OCI-LY3 (cell line): Measurements from ENCODE around the gene LAPTM5.

Experiments used
- H2AFZ ChIP-seq: fragments of 200-600, 300-600 bp; shearing (Covaris generic); 2 replicates; pipeline ENCODE4 v1.6.0; 2014; ENCODE audit warnings: antibody characterized with exemption, low read depth, low read length
- H3K27ac ChIP-seq: fragments of 200-600, 300-600 bp; sonication (generic); 2 replicates; pipeline ENCODE4 v1.5.1; 2014; ENCODE audit warnings: mild to moderate bottlenecking, low read length, moderate library complexity, mixed read lengths
- H3K27me3 ChIP-seq: fragments of 200-600, 300-600 bp; sonication (generic); 2 replicates; pipeline ENCODE4 v1.6.1; 2014; ENCODE audit warnings: low read depth, low read length, mixed read lengths
- H3K36me3 ChIP-seq: fragments of 200-600, 300-600 bp; sonication (generic); replicated peaks from 2 replicates; pipeline ENCODE3; 2014; ENCODE audit warnings: low read depth, low read length, mixed read lengths
- H3K4me1 ChIP-seq: fragments of 300-600, 200-600 bp; sonication (generic); 2 replicates; pipeline ENCODE4 v1.6.1; 2014; ENCODE audit warnings: low read length, mixed read lengths
- H3K4me2 ChIP-seq: fragments of 200-600, 300-600 bp; sonication (generic); 2 replicates; pipeline ENCODE4 v1.6.1; 2014; ENCODE audit warnings: low read length, mixed read lengths
- H3K4me3 ChIP-seq: fragments of 300-600, 200-600 bp; sonication (generic); 2 replicates; pipeline ENCODE4 v1.5.1; 2014; ENCODE audit warnings: antibody characterized with exemption, mild to moderate bottlenecking, low read length, moderate library complexity
- H3K79me2 ChIP-seq: fragments of 300-600, 200-600 bp; shearing (Covaris generic); 2 replicates; pipeline ENCODE4 v1.6.1; 2014; ENCODE audit warnings: mild to moderate bottlenecking, low read length, mixed read lengths
- H3K9ac ChIP-seq: fragments of 300-600, 200-600 bp; shearing (Covaris generic); 2 replicates; pipeline ENCODE4 v1.6.0; 2014; ENCODE audit warnings: mild to moderate bottlenecking, low read length, moderate library complexity
- H3K9me3 ChIP-seq: fragments of 200-600, 300-600 bp; shearing (Covaris generic); 2 replicates; pipeline ENCODE4 v1.6.1; 2014; ENCODE audit warnings: low read length, mixed read lengths; ENCODE audit not compliant: insufficient read depth
- H4K20me1 ChIP-seq: fragments of 200-600, 300-600 bp; sonication (generic); 2 replicates; pipeline ENCODE4 v1.6.1; 2016; ENCODE audit warnings: low read length, mixed read lengths; ENCODE audit not compliant: insufficient read depth
- EZH2phosphoT487 ChIP-seq: fragments of 200-600 bp; shearing (Covaris generic); IDR thresholded peaks from 2 replicates; pipeline ENCODE4 v1.6.1; 2018; ENCODE audit warnings: antibody characterized with exemption, mixed run types, low read depth
- TF ChIP-seq, protein P1 (sequence below): fragments of 200-600, 300-600 bp; sonication (generic); IDR thresholded peaks from 2 replicates; pipeline ENCODE4 v1.5.1; 2014; ENCODE audit warnings: antibody characterized with exemption, low read length, low read depth

LAPTM5 gene

GRCh38 chr1:30694280-30695175 lies 63.0 kb downstream of the LAPTM5 start:
- H4K20me1 ChIP-seq, result no peaks in the 10 kb centered on the region
- no peak overlapping the region for H3K4me3 ChIP-seq
- no peak overlapping the region for H3K4me2 ChIP-seq
- H3K4me1 ChIP-seq, result peaks cover 24% of the 10 kb centered on the region
- H3K27ac ChIP-seq, result no peak overlapping the region
- no peaks in the 10 kb centered on the region for H3K9me3 ChIP-seq
- no peaks in the 10 kb centered on the region for H3K79me2 ChIP-seq
- TF ChIP-seq EZH2phosphoT487, result no peak
- TF ChIP-seq, protein P1, sequence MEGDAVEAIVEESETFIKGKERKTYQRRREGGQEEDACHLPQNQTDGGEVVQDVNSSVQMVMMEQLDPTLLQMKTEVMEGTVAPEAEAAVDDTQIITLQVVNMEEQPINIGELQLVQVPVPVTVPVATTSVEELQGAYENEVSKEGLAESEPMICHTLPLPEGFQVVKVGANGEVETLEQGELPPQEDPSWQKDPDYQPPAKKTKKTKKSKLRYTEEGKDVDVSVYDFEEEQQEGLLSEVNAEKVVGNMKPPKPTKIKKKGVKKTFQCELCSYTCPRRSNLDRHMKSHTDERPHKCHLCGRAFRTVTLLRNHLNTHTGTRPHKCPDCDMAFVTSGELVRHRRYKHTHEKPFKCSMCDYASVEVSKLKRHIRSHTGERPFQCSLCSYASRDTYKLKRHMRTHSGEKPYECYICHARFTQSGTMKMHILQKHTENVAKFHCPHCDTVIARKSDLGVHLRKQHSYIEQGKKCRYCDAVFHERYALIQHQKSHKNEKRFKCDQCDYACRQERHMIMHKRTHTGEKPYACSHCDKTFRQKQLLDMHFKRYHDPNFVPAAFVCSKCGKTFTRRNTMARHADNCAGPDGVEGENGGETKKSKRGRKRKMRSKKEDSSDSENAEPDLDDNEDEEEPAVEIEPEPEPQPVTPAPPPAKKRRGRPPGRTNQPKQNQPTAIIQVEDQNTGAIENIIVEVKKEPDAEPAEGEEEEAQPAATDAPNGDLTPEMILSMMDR, result no peak
- H2AFZ ChIP-seq, result no peak overlapping the region
- H3K27me3 ChIP-seq, result no peaks in the 10 kb centered on the region
- no peaks in the 10 kb centered on the region for H3K36me3 ChIP-seq
- H3K9ac ChIP-seq, result no peak overlapping the region

DNA sequence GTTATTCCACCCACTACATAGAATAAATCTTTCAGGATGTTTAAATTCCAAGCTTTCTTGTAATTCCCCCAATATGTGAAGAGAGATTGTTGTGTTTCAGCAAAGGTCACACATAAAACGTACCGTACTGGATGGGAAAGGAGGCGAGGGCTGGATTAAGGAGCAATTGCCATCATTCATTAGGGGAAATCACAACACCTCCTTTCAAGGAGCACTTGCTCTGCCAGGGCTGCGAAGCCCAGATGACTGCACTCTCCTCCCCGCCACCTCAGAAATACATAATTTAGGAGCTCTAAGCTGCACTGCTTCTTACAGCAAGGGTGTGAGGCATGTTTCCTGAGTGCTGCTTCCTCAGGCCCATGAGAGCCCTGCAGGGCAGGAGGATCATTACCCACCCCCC lies 63.8 kb downstream of the LAPTM5 start:
- Histone ChIP-seq H3K4me3 (no peak overlapping the region), H3K79me2 (no peaks in the 10 kb centered on the region), H3K9me3 (no peaks in the 10 kb centered on the region), H3K4me2 (no peak overlapping the region), H2AFZ (no peak overlapping the region), H4K20me1 (no peaks in the 10 kb centered on the region), H3K4me1 (peaks cover 24% of the 10 kb centered on the region), H3K27ac (no peak overlapping the region), H3K36me3 (no peaks in the 10 kb centered on the region), H3K27me3 (no peaks in the 10 kb centered on the region), H3K9ac (no peak overlapping the region)
- no peak for TF ChIP-seq EZH2phosphoT487
- TF ChIP-seq, protein P1, result no peak

DNA sequence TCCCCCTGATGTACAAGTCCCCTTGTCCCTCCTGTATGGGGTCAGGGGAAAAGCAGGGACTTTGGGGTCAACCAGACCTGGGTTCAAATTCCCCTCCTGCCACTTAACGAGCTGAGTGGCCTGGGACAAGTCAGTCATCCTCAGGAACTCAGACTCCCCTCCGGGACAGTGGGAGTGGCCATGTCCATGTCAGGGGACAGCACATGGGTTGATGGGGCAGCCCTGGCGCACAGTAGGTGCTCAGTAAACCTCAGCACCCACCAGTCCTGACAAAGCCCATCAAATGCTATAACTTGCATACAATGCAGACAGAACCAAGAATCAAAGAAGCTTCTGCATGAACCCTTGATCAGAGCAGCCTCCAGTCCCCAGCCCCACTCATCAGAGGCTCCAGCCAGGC lies 64.2 kb downstream of the LAPTM5 start:
- Histone ChIP-seq H3K9ac (no peak overlapping the region), H3K36me3 (no peaks in the 10 kb centered on the region), H3K4me3 (no peak overlapping the region), H3K79me2 (no peaks in the 10 kb centered on the region), H3K27me3 (no peaks in the 10 kb centered on the region), H3K9me3 (no peaks in the 10 kb centered on the region), H3K4me2 (no peak overlapping the region), H3K4me1 (peaks cover 21% of the 10 kb centered on the region), H3K27ac (no peak overlapping the region), H4K20me1 (no peaks in the 10 kb centered on the region), H2AFZ (no peak overlapping the region)
- TF ChIP-seq, protein P1, result no peak
- no peak for TF ChIP-seq EZH2phosphoT487

- no peaks in the 10 kb centered on the region for H4K20me1 ChIP-seq
- no peaks in the 10 kb centered on the region for H3K36me3 ChIP-seq
- H3K4me3 ChIP-seq, result no peak overlapping the region
- H3K79me2 ChIP-seq, result no peaks in the 10 kb centered on the region
- TF ChIP-seq EZH2phosphoT487, result no peak
- TF ChIP-seq, protein P1, result no peak
- H3K27ac ChIP-seq, result no peak overlapping the region
- H3K4me1 ChIP-seq, result peaks cover 17% of the 10 kb centered on the region
- H2AFZ ChIP-seq, result no peak overlapping the region
- no peak overlapping the region for H3K9ac ChIP-seq
- no peaks in the 10 kb centered on the region for H3K27me3 ChIP-seq
- H3K4me2 ChIP-seq, result no peak overlapping the region
- H3K9me3 ChIP-seq, result no peaks in the 10 kb centered on the region
Measured at GRCh38 chr1:30692948-30693301, 64.6 kb downstream of the LAPTM5 start.
